GM21423 (cell line): ENCODE results near the gene BEND3.
"Not testable (repeated sequence)": the region's sequence is repeated elsewhere in the genome, so short reads cannot be mapped to it uniquely, and the experiment has no call there.

ENCODE experiments used
- ATAC-seq: cut with Tn5 transposase; IDR thresholded peaks from one replicate; pipeline ENCODE4 v1.9.1; 2021; ENCODE audit warnings: mild to moderate bottlenecking, moderate library complexity; ENCODE audit not compliant: unreplicated experiment

BEND3 gene

GRCh38 chr6:107121964-107122495, 6.7 kb upstream of the BEND3 start:
- no peak for ATAC-seq

- no peak for ATAC-seq
These were observed 6.0 kb upstream of the BEND3 start for GRCh38 chr6:107121266-107121665.

GRCh38 chr6:107120404-107120803, 5.1 kb upstream of the BEND3 start:
- no peak for ATAC-seq

- no peak for ATAC-seq
These were observed 3.7 kb upstream of the BEND3 start for GRCh38 chr6:107118976-107119375.

- ATAC-seq: not testable (repeated sequence)
These were observed 3.2 kb upstream of the BEND3 start for GRCh38 chr6:107118540-107118939.

GRCh38 chr6:107116931-107117330, 1.6 kb upstream of the BEND3 start:
- no peak for ATAC-seq

- ATAC-seq: no peak
These were observed 1.1 kb upstream of the BEND3 start for GRCh38 chr6:107116328-107116892.

GRCh38 chr6:107115695-107116327, 496 bp upstream of the BEND3 start:
- no peak for ATAC-seq

GRCh38 chr6:107114213-107114925, 946 bp downstream of the BEND3 start:
- ATAC-seq: peak; percentile 66

- no peak for ATAC-seq
These were observed 5.1 kb downstream of the BEND3 start for GRCh38 chr6:107110200-107110599.

GRCh38 chr6:107108201-107108890, 7.0 kb downstream of the BEND3 start:
- ATAC-seq: no peak

GRCh38 chr6:107107791-107108190, 7.5 kb downstream of the BEND3 start:
- no peak for ATAC-seq

GRCh38 chr6:107106165-107106564, 9.2 kb downstream of the BEND3 start:
- no peak for ATAC-seq

GRCh38 chr6:107105511-107106116, 9.7 kb downstream of the BEND3 start:
- ATAC-seq: no peak

- no peak for ATAC-seq
These were observed 12.2 kb downstream of the BEND3 start for GRCh38 chr6:107103082-107103481.

GRCh38 chr6:107102414-107102805, 12.9 kb downstream of the BEND3 start:
- no peak for ATAC-seq

- no peak for ATAC-seq
These were observed 13.5 kb downstream of the BEND3 start for GRCh38 chr6:107101686-107102413.

GRCh38 chr6:107101211-107101610, 14.1 kb downstream of the BEND3 start:
- ATAC-seq: no peak

- no peak for ATAC-seq
These were observed 16.6 kb downstream of the BEND3 start for GRCh38 chr6:107098436-107099307.
